Stimulated activated CD8-positive, alpha-beta memory T cell treated with anti-CD3 and anti-CD28 coated beads, Interleukin-2, amount 100 ng/mL, for 48 hours (primary cell): ENCODE measurements around the gene GRIK2.
"Not testable (repeated sequence)": the region's sequence is repeated elsewhere in the genome, so short reads cannot be mapped to it uniquely, and the experiment has no call there.

Source experiments
- DNase-seq, 2 donors: peaks; one replicate each; pipeline ENCODE4 v3.0.0-alpha.2; 2020; ENCODE audit warnings: low read depth in 2 of 2

The GRIK2 gene

GRCh38 chr6:101633081-101633480 lies 239.6 kb downstream of the GRIK2 start:
- no peak for DNase-seq

- not testable (repeated sequence) for DNase-seq
Measured at GRCh38 chr6:101638865-101639264, 245.4 kb downstream of the GRIK2 start.

- no peak for DNase-seq
Measured at GRCh38 chr6:101640131-101640530, 246.6 kb downstream of the GRIK2 start.

GRCh38 chr6:101645770-101646169 lies 252.3 kb downstream of the GRIK2 start:
- no peak for DNase-seq

GRCh38 chr6:101650402-101651100 lies 257.0 kb downstream of the GRIK2 start:
- no peak for DNase-seq

- DNase-seq, result no peak
Measured at GRCh38 chr6:101652079-101652478, 258.6 kb downstream of the GRIK2 start.

- no peak for DNase-seq
Measured at GRCh38 chr6:101655109-101655508, 261.6 kb downstream of the GRIK2 start.

GRCh38 chr6:101662111-101662897 lies 268.8 kb downstream of the GRIK2 start:
- no peak for DNase-seq

- DNase-seq, result no peak
Measured at GRCh38 chr6:101663100-101663499, 269.6 kb downstream of the GRIK2 start.

GRCh38 chr6:101666256-101666655 lies 272.7 kb downstream of the GRIK2 start:
- DNase-seq, result no peak

GRCh38 chr6:101668496-101669030 lies 275.1 kb downstream of the GRIK2 start:
- DNase-seq, result no peak

GRCh38 chr6:101676187-101676586 lies 282.7 kb downstream of the GRIK2 start:
- DNase-seq, result no peak

GRCh38 chr6:101682937-101683336 lies 289.4 kb downstream of the GRIK2 start:
- no peak for DNase-seq

GRCh38 chr6:101683884-101684283 lies 290.4 kb downstream of the GRIK2 start:
- no peak for DNase-seq

GRCh38 chr6:101686653-101687052 lies 293.1 kb downstream of the GRIK2 start:
- DNase-seq, result no peak

GRCh38 chr6:101689156-101689555 lies 295.6 kb downstream of the GRIK2 start:
- DNase-seq, result no peak

GRCh38 chr6:101689695-101690094 lies 296.2 kb downstream of the GRIK2 start:
- DNase-seq, result no peak

GRCh38 chr6:101700655-101701054 lies 307.1 kb downstream of the GRIK2 start:
- DNase-seq, result no peak

- DNase-seq, result no peak
Measured at GRCh38 chr6:101703311-101703710, 309.8 kb downstream of the GRIK2 start.

- DNase-seq, result no peak
Measured at GRCh38 chr6:101705866-101706265, 312.4 kb downstream of the GRIK2 start.

GRCh38 chr6:101706576-101706975 lies 313.1 kb downstream of the GRIK2 start:
- no peak for DNase-seq

GRCh38 chr6:101711518-101711917 lies 318.0 kb downstream of the GRIK2 start:
- no peak for DNase-seq

- DNase-seq, result no peak
Measured at GRCh38 chr6:101716387-101716786, 322.9 kb downstream of the GRIK2 start.
